ENCODE data around the gene AGAP9. TPM values are rescaled to one million over a fixed set of nuclear protein-coding genes. Genes with fewer than 3 reads are reported as not detected.
A peak's percentile ranks its signal among the peaks of the same experiment; 100 is the strongest.

Gene AGAP9
- total RNA-seq, 1 experiment from 2014 or later = 9.9 TPM

GRCh38 chr10:47454008-47454779, 69.2 kb downstream of the AGAP9 start:
- no peaks in the 10 kb centered on the region for H3K27me3 ChIP-seq (ENCODE audit: control insufficient read depth, insufficient read depth, low read length)
- CTCF ChIA-PET = no interaction called here
- H3K9me3 ChIP-seq (ENCODE audit: control insufficient read depth, insufficient read depth, low read depth, low read length) = no peaks in the 10 kb centered on the region
- ATAC-seq (peak; percentile 33; the same call in 1 of the 2 replicates), DNase-seq (ENCODE audit: low read depth, low spot score) (no peak)
- 0 out of 2 replicates have a peak, but pooled peaks cover 3% of the 10 kb centered on the region for H3K4me1 ChIP-seq (ENCODE audit: control insufficient read depth, insufficient read depth, low read length)
- in situ Hi-C loops (cut with HindIII; ENCODE audit: low pct_unique_long_range_greater_than_20kb, low sequenced_read_pairs) (no loop called here), intact Hi-C loops (cut with micrococcal nuclease; ENCODE audit: unreplicated experiment) (no loop called here)
- TF ChIP-seq, protein P1, sequence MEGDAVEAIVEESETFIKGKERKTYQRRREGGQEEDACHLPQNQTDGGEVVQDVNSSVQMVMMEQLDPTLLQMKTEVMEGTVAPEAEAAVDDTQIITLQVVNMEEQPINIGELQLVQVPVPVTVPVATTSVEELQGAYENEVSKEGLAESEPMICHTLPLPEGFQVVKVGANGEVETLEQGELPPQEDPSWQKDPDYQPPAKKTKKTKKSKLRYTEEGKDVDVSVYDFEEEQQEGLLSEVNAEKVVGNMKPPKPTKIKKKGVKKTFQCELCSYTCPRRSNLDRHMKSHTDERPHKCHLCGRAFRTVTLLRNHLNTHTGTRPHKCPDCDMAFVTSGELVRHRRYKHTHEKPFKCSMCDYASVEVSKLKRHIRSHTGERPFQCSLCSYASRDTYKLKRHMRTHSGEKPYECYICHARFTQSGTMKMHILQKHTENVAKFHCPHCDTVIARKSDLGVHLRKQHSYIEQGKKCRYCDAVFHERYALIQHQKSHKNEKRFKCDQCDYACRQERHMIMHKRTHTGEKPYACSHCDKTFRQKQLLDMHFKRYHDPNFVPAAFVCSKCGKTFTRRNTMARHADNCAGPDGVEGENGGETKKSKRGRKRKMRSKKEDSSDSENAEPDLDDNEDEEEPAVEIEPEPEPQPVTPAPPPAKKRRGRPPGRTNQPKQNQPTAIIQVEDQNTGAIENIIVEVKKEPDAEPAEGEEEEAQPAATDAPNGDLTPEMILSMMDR (IDR thresholded peaks at IDR 0.05) = no peak
- TF ChIP-seq SIN3A (IDR thresholded peaks at IDR 0.05; ENCODE audit: borderline replicate concordance, insufficient read depth, low read depth, low read length) = no peak
- H3K27ac ChIP-seq (ENCODE audit: low read length) = no peak overlapping the region
- BruUV-seq (replicated peaks) = no TSS peak
- H3K36me3 ChIP-seq (ENCODE audit: control insufficient read depth, insufficient read depth, low read length) = no peaks in the 10 kb centered on the region
- H3K4me3 ChIP-seq (ENCODE audit: low read depth in 2 of 2, low read length in 2 of 2) = no peak overlapping the region
- POLR2A ChIA-PET = no interaction called here

GRCh38 chr10:47453141-47454007, 70.1 kb downstream of the AGAP9 start:
- in situ Hi-C loops (cut with HindIII; ENCODE audit: low pct_unique_long_range_greater_than_20kb, low sequenced_read_pairs) = no loop called here

More at GRCh38 chr10:47453141-47454007, 70.1 kb downstream of the AGAP9 start:
- intact Hi-C loops (cut with micrococcal nuclease; ENCODE audit: unreplicated experiment) = no loop called here
- DNase-seq (ENCODE audit: low read depth, low spot score) = no peak
- no peak for ATAC-seq
- BruUV-seq (replicated peaks) = no TSS peak
- Histone ChIP-seq H3K27me3 (ENCODE audit: control insufficient read depth, insufficient read depth, low read length) (no peaks in the 10 kb centered on the region), H3K9me3 (ENCODE audit: control insufficient read depth, insufficient read depth, low read depth, low read length) (no peaks in the 10 kb centered on the region), H3K4me3 (ENCODE audit: low read depth in 2 of 2, low read length in 2 of 2) (no peak overlapping the region), H3K4me1 (ENCODE audit: control insufficient read depth, insufficient read depth, low read length) (0 out of 2 replicates have a peak, but pooled peaks cover 3% of the 10 kb centered on the region), H3K27ac (ENCODE audit: low read length) (no peak overlapping the region), H3K36me3 (ENCODE audit: control insufficient read depth, insufficient read depth, low read length) (no peaks in the 10 kb centered on the region)
- POLR2A ChIA-PET = interaction anchor here (0.5 kb wide), 1 partner anchor 440 kb away, joined by 10 read pairs; no protein-coding TSS in a partner anchor
- CTCF ChIA-PET = no interaction called here
- TF ChIP-seq POLR2AphosphoS5 (IDR thresholded peaks at IDR 0.05; ENCODE audit: low read depth, low read length) = no peak
- no peak for TF ChIP-seq SIN3A (IDR thresholded peaks at IDR 0.05; ENCODE audit: borderline replicate concordance, insufficient read depth, low read depth, low read length)
- no peak for TF ChIP-seq REST (IDR thresholded peaks at IDR 0.05; ENCODE audit: insufficient read depth in 1 of 2, low read depth in 2 of 2, low read length in 1 of 2)
- TF ChIP-seq TCF7L2 (IDR thresholded peaks at IDR 0.05; ENCODE audit: low read depth, low read length) = no peak
- TF ChIP-seq, protein P1 (IDR thresholded peaks at IDR 0.05) = no peak
